ENCODE measurements around the gene KCMF1.

DNA sequence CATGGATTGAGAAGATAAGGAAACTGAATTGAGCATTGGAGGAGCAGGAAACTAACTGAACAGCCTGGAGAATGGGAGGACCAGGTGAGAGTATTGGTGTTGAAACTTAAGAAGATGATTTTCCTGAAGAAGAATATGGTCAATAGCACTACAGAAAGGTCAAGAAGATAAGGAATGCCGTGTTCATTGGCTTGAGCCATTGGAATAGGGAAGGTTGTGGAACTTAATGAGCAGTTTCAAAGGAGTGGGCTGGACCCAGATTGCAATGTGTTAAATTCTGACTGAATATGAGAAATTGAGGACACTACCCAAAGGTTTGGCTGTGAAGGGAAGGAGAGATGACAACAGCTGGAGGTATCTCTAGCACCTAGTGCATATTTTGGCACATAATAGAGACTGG is 19.0 kb downstream of the KCMF1 start:
- TF ChIP-seq, protein P1, sequence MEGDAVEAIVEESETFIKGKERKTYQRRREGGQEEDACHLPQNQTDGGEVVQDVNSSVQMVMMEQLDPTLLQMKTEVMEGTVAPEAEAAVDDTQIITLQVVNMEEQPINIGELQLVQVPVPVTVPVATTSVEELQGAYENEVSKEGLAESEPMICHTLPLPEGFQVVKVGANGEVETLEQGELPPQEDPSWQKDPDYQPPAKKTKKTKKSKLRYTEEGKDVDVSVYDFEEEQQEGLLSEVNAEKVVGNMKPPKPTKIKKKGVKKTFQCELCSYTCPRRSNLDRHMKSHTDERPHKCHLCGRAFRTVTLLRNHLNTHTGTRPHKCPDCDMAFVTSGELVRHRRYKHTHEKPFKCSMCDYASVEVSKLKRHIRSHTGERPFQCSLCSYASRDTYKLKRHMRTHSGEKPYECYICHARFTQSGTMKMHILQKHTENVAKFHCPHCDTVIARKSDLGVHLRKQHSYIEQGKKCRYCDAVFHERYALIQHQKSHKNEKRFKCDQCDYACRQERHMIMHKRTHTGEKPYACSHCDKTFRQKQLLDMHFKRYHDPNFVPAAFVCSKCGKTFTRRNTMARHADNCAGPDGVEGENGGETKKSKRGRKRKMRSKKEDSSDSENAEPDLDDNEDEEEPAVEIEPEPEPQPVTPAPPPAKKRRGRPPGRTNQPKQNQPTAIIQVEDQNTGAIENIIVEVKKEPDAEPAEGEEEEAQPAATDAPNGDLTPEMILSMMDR (optimal IDR thresholded peaks at IDR 0.05 in 1 of 3, IDR thresholded peaks at IDR 0.05 in 1 of 3, conservative IDR thresholded peaks at IDR 0.05 in 1 of 3; ENCODE audit: extremely low read depth in 1 of 3, insufficient read depth in 2 of 3, low read length in 3 of 3) = no peak
- TF ChIP-seq EZH2 (IDR thresholded peaks at IDR 0.05; ENCODE audit: low read length) = no peak
